Glomerular visceral epithelial cell (primary cell): Measurements from ENCODE around the gene POLR3B.

Experiments used
- DNase-seq: peaks from one replicate; pipeline ENCODE4 v3.0.0-alpha.2; 2016; ENCODE audit errors: extremely low spot score

The POLR3B gene

DNA sequence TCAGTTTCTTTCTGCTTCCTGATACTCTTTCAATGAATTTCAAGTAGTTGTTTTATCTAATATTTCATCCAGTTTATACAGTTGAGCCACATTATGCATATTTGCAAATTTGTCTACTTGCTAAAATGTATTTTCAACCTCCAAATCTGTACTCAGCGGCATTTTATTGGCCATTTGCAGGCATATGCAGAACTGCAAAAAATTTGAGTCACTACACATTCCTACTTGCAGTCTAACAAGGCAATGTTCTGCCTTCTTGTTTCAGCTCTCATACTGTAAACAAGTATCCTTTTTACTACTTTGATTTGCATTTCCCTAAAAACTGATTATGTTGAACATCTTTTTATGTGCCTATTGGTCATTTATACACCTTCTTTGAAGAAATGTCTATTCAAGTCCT, 55.0 kb downstream of the POLR3B start:
- no peak for DNase-seq

GRCh38 chr12:106415134-106415533, 57.6 kb downstream of the POLR3B start:
- DNase-seq, result peak; percentile 84

DNA sequence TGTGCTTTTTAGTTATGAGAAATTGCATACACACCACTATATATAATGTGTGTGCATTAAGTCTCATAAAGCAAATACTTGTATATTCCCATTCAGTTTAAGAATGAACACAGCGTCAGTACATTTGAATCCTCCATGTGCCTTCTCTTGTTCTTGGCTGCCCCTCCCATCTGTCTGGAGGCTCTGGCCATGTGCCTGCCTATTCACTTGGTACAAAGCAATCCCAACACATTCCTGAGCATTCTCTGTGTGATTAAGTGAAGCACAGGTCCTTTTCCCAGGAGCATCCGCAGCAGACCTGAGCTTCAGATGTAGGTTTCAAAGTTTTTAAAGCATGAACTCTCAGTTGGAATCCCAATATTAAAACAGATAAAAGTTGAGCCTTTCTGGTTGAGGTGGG, 58.7 kb downstream of the POLR3B start:
- peak; percentile 79 for DNase-seq

GRCh38 chr12:106417926-106418910, 60.7 kb downstream of the POLR3B start:
- DNase-seq, result peak; percentile 54

DNA sequence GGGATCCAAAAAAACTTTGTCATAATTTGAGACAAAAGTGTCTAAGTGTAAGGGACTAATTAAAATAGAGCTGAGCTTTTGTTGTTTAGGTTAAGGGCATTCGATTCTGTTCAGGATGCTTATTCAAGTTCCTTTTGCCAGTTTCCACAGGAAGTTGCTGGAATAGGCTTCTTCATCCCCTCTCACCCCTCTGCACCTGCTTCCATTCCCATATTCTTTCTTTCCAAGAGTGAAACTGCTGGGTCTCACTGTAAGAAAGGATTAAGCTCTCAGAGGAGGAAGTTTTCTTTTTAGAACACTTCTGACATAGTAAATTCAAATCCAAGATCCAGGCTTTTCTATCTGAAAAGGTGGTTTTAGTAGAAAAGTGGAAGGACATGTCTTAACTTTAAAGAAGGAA, 61.4 kb downstream of the POLR3B start:
- DNase-seq, result no peak

DNA sequence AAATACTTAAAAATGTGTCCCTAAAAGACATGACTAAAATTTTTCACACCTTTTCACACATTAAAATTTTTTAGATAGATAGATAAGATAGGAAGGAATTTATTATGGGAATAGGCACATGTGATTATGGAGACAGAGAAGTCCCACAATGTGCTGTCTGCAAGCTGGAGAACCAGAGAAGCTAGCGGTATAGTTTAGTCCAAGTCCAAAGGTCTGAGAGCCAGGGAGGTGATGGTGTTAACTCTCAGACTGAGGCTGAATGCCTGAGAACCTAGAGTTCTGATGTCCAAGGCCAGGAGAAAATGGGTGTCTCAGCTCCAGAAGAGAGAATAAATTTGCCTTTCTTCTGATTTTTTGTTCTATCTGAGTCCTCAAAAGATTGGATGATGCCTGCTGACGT, 65.7 kb downstream of the POLR3B start:
- no peak for DNase-seq

GRCh38 chr12:106425061-106425702, 67.6 kb downstream of the POLR3B start:
- DNase-seq, result no peak

GRCh38 chr12:106427917-106428316, 70.4 kb downstream of the POLR3B start:
- DNase-seq, result no peak

- no peak for DNase-seq
Observed at GRCh38 chr12:106428384-106428783, 70.8 kb downstream of the POLR3B start.

DNA sequence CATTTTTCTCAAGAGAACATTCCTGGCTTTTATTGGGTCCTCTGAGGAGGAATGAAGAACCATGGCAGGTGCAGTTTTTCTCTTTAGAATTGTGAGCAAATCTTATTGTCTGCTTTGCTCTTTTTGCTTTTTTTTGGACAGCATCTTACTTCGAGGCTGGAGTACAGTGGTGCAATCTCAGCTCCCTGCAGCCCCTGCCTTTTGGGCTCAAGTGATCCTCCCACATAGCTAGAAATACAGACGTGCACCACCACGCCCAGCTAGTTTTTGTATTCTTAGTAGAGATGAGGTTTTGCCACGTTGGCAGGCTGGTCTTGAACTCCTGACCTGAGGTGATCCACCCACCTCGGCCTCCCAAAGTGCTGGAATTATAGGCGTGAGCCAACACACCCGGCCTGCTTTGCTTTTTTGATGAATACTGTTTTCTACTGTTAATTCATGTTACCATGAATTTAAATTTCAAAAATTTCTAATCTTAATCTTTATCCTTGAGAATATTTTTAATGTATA, 71.5 kb downstream of the POLR3B start:
- no peak for DNase-seq

DNA sequence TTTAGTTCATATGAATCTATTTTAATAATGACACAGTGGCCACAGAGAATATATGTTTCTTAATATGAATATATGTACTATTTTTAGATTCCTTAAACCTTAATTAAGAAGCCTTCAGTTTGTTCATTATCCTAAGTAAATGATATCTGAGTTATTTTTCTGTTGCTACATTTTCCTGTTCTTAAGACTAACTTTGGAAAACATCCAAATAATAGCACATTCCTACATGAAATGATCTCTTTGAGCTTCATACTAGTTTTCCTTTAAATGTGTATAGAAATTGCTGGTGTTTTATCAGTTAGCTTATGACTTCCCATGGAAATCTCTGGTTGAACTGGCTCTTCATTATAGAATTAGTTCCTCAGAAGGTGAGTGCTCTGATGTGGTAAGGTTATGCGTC, 72.1 kb downstream of the POLR3B start:
- no peak for DNase-seq

GRCh38 chr12:106431839-106432411, 74.4 kb downstream of the POLR3B start:
- DNase-seq, result no peak

DNA sequence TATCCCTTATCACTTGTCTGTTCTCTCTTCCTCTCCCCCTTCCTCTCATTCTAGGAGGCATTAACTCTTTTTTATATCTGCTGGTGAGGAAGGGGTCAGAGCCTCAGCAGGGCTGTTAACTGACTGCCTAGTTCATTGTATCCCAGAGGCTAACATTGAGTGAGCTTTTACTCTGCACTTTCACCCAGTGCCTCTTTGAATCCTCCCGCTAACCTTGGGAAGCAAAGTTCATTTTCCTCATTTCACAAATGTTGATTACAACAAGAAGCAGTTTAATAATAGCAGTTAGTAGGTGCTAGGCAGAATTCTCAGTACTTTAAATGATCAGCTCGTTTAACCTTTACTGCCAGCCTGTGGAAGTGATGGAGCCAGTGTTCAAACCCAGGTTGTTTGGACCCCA, 75.5 kb downstream of the POLR3B start:
- DNase-seq, result no peak

DNA sequence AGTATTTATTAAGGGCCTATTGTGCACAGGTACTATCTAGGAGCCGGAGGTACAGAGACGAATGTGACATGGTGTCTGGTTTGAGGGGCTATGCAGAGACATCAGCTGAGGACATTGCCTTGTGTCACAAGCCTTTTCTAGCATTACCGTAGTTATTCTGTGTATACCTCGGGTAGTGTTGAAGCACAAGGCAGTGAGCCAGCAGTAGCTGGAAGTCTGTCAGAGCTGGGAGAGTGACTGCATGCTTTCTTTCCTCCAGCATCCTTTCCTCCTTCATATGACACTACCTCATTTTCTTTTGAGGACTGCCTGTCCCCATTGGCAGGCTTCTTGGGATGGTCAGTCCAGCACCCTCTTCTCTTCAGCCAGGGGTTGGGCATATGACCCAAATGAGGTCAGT, 77.0 kb downstream of the POLR3B start:
- no peak for DNase-seq

DNA sequence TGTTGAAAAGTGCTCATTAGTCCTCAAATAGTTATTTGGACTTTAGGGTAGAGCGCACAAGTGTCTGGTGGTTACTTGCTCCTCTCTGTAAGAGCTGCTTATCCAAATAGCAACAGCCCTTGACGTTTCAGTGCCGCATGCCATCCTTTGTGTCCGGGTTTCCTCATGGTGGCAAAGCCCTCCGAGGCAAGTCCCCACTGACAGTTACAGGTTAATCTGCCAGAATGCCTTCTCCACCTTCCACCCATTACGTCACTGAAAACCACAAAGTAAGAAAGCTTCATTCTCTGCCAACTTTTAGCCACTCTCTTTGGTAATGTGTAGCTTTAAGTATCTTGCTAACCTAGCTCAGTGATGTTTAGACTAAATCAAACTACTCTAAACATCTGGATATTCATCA, 78.6 kb downstream of the POLR3B start:
- DNase-seq, result peak; percentile 40

GRCh38 chr12:106442575-106442974, 85.0 kb downstream of the POLR3B start:
- DNase-seq, result peak; percentile 20

DNA sequence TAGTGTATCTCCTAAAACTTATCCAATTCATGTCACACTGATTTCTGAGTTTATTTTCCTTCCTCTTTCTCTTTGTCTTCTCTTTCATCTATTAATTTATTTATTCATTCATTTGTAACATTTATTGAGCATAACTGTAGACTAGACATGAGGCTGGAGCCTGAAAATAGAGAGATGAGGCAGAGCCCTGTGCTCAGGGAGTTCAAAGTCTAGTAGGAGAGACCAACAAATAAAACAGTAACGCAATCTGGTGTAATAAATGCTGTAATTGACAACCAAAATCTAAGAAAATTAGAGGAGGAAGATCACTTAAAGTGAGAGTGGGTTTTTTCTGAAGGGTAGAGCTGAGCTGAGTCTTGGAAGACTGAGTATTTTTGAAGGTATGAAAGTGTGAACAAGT, 87.5 kb downstream of the POLR3B start:
- DNase-seq, result no peak

DNA sequence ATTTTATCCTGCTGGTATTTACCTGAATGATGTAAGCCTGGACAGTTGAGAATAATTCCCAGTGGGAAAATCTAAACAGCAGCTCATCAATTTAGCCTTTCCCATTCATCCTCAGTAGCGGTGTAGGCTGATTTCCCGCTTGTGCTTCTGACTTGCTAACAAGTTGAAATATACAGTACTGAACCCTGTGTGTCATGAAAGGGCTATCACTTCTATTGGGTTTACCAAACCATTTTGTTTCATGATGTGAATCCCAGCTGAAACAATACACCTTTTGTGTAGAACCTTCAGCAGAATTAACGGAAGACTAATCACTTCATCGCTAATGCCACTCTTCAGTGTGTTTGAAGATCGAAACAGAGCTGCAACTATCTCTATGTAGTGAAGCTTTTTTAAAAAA, 88.4 kb downstream of the POLR3B start:
- no peak for DNase-seq

- no peak for DNase-seq
Observed at GRCh38 chr12:106446419-106447092, 89.0 kb downstream of the POLR3B start.

- DNase-seq, result no peak
Observed at GRCh38 chr12:106452309-106452708, 94.8 kb downstream of the POLR3B start.

DNA sequence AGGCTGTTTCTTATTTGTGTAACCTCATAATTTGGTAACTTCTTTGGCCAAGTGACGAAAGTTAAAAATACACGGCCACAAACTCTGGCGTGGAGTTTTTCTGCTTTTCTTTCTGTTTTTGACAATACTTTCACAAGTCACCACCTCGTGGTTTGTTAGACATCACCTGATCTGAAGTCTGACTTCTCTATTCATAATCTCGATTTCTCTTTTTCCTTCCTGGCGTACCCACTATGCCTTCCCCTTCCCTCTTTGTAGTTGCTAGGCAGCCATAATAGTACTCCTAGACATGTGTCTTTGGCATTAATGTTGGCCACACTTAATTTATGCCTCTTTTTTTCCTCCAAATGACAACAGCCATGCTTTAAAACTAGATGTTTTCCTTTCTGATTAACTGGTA, 97.6 kb downstream of the POLR3B start:
- DNase-seq, result no peak

DNA sequence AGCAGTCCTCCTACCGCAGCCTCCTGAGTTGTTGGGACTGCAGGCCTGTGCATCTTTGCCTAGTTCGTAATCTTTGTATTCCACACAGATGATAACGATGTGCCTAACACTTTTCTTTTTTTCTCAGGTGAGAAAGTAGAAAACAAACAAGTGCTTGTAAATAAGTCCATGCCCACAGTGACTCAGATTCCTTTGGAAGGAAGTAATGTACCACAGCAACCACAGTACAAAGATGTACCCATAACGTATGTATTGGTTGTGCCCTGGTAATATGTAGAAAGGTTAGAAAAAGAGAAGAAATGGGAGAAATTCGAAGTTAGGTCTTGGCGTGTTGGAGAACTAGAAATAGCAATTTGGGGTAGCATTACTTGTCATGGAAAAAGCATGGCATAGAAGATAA, 101.6 kb downstream of the POLR3B start:
- DNase-seq, result no peak
